Activated naive CD8-positive, alpha-beta T cell treated with anti-CD3 and anti-CD28 coated beads, Interleukin-2, amount 50 U/mL, for 24 hours (primary cell): ENCODE measurements around the gene HAGHL.
"Not testable (repeated sequence)": the region's sequence is repeated elsewhere in the genome, so short reads cannot be mapped to it uniquely, and the experiment has no call there.

ENCODE experiments used
- ATAC-seq: fragments of 150-1000 bp; cut with Tn5 transposase; one replicate; pipeline ENCODE4 v1.10.0; 2021
- DNase-seq: peaks from one replicate; pipeline ENCODE4 v3.0.0; 2021
- H3K27ac Mint-ChIP-seq: one replicate; pipeline ENCODE4 v1.8.0; 2021; ENCODE audit warnings: mild to moderate bottlenecking, mixed read lengths
- H3K27me3 Mint-ChIP-seq: one replicate; pipeline ENCODE4 v1.8.0; 2021; ENCODE audit warnings: mixed read lengths
- H3K36me3 Mint-ChIP-seq: one replicate; pipeline ENCODE4 v1.8.0; 2021; ENCODE audit warnings: low read depth, mixed read lengths
- H3K4me1 Mint-ChIP-seq: one replicate; pipeline ENCODE4 v1.8.0; 2021; ENCODE audit warnings: mixed read lengths
- H3K4me3 Mint-ChIP-seq: one replicate; pipeline ENCODE4 v1.8.0; 2021; ENCODE audit warnings: mild to moderate bottlenecking, moderate library complexity, mixed read lengths
- H3K9me3 Mint-ChIP-seq: one replicate; pipeline ENCODE4 v1.8.0; 2021; ENCODE audit warnings: mixed read lengths

The HAGHL gene

DNA sequence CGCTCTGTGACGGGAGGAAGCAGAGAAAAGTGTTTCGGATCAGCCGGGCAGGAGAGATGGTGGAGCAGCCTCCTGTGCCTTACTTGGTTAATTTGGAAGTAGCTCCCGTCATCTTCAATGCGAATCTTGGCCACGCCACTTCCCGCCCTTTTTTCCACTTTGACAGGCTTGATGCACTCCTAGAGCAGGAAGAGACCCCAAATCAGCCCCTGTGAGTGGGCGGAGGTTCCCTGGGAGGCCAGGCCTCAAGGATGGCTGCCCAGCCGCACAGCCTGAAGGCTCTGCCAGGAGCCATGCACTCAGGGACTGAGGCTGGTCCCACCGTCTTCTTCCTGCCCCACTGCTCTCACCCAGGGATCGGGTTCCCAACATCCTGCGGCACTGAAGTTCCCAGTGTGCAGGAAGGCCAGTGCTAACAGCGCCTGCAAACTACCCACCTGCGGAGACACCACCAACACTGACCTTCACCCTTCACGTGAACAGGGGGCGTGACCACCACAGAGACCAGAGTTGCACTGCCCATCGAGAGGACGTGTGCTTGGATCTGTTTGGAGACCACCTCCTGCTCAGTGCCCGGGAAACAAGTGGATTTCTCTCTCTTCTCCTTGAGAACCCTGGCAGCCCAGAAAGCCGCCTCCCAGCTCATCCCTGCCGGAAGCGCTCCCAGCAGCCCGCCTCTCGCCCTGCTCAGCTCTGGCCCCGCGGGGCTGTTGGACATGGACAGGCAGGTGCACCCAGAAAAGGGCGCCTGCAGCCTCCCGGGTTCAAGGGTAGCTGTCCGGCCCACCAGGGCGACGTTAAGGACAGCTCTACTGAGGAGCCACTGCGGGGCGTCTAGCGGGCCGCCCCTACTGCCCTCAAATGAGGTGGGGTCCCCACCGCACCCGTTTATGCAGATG lies 12.9 kb downstream of the HAGHL start:
- Mint-ChIP-seq H3K9me3 (no peaks in the 10 kb centered on the region), H3K4me1 (peaks cover 28% of the 10 kb centered on the region), H3K27ac (peak overlapping the region; percentile 46), H3K36me3 (peaks cover 8% of the 10 kb centered on the region), H3K4me3 (peak overlapping the region; percentile 78), H3K27me3 (no peaks in the 10 kb centered on the region)
- DNase-seq (no peak), ATAC-seq (no peak)

GRCh38 chr16:740459-740763 lies 13.5 kb downstream of the HAGHL start:
- ATAC-seq (no peak), DNase-seq (no peak)
- Mint-ChIP-seq H3K36me3 (peaks cover 4% of the 10 kb centered on the region), H3K27me3 (no peaks in the 10 kb centered on the region), H3K9me3 (no peaks in the 10 kb centered on the region), H3K27ac (peak overlapping the region; percentile 46), H3K4me3 (peak overlapping the region; percentile 78), H3K4me1 (peaks cover 24% of the 10 kb centered on the region)

GRCh38 chr16:740764-741505 lies 14.0 kb downstream of the HAGHL start, which contains the start of gene CIAO3:
TSS of gene CIAO3 (minus strand) at chr16:740997. CDS start at chr16:740985, 12 bp downstream.
- H3K4me3 Mint-ChIP-seq = peak within 1 kb of the TSS; percentile 79
- ATAC-seq = peak; percentile 80
- peak within 1 kb of the TSS; percentile 56 for H3K27ac Mint-ChIP-seq
- peaks cover 4% of the 10 kb centered on the region for H3K36me3 Mint-ChIP-seq
- no peaks in the 10 kb centered on the region for H3K27me3 Mint-ChIP-seq
- H3K9me3 Mint-ChIP-seq = no peaks in the 10 kb centered on the region
- H3K4me1 Mint-ChIP-seq = peaks cover 19% of the 10 kb centered on the region
- DNase-seq = peak; percentile 95

DNA sequence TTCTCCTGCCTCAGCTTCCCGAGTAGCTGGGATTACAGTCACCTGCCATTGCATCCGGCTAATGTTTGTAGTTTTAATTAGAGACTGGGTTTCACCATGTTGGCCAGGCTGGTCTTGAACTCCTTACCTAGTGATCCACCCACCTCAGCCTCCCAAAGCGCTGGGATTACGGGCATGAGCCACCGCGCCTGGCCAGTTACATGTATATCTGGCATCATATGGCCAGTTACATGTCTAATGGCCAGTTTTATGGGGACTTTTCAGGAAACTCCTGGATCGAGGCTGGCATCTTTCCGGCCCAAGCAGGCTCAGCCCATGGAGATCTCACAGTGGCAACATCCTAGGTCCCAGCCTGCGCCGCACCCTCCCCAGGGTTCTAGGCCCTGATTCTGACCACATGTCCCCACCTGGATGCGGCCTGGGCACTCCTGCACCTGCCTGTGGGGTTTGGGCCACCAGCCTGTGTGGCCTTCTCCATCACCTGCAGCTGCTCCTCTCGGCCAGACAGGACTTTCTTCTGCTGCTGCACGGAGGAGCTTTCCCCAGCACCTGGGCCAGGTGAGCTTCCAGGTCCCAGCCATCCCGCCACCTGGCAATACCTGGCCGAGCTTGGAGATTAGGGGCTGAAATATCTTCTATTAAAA lies 15.2 kb downstream of the HAGHL start:
- peaks cover 2% of the 10 kb centered on the region for H3K36me3 Mint-ChIP-seq
- peak overlapping the region; percentile 79 for H3K4me3 Mint-ChIP-seq
- DNase-seq (no peak), ATAC-seq (no peak)
- H3K4me1 Mint-ChIP-seq = peaks cover 14% of the 10 kb centered on the region
- H3K27ac Mint-ChIP-seq = no peak overlapping the region
- no peaks in the 10 kb centered on the region for H3K27me3 Mint-ChIP-seq
- H3K9me3 Mint-ChIP-seq = no peaks in the 10 kb centered on the region

GRCh38 chr16:742894-743293 lies 16.0 kb downstream of the HAGHL start:
- H3K4me1 Mint-ChIP-seq = peaks cover 14% of the 10 kb centered on the region
- not testable (repeated sequence) for H3K27me3 Mint-ChIP-seq, DNase-seq, H3K36me3 Mint-ChIP-seq, H3K4me3 Mint-ChIP-seq, H3K27ac Mint-ChIP-seq, H3K9me3 Mint-ChIP-seq, ATAC-seq

- Mint-ChIP-seq H3K27me3 (no peaks in the 10 kb centered on the region), H3K36me3 (no peaks in the 10 kb centered on the region), H3K4me1 (peaks cover 11% of the 10 kb centered on the region), H3K4me3 (no peak overlapping the region), H3K9me3 (no peaks in the 10 kb centered on the region), H3K27ac (no peak overlapping the region)
- ATAC-seq = no peak
- DNase-seq = no peak
These were observed 17.0 kb downstream of the HAGHL start for GRCh38 chr16:743794-744500.

GRCh38 chr16:745739-746138 lies 18.8 kb downstream of the HAGHL start:
- Mint-ChIP-seq H3K27ac (no peak overlapping the region), H3K4me3 (no peak overlapping the region), H3K27me3 (no peaks in the 10 kb centered on the region), H3K36me3 (no peaks in the 10 kb centered on the region), H3K4me1 (peaks cover 2% of the 10 kb centered on the region), H3K9me3 (no peaks in the 10 kb centered on the region)
- DNase-seq (no peak), ATAC-seq (peak; percentile 37)

DNA sequence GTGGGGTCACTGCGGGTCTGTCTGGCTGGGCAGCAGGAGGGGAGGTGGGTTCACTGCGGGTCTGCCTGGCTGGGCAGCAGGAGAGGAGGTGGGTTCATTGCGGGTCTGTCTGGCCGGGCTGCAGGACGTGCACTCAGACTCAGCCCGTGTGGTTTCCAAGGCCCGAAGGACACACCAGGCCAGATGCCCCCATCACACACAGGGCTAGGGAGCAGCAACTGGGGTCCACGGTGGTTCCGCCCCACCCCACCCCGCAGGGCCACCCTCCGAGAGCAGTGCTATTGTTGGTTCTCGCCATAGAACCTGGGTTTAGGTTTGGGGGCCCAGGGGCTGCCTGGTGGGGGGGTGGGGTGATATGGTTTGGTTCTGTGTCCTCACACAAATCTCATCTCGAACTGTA lies 19.7 kb downstream of the HAGHL start:
- no peaks in the 10 kb centered on the region for H3K9me3 Mint-ChIP-seq
- H3K27me3 Mint-ChIP-seq = no peaks in the 10 kb centered on the region
- ATAC-seq = no peak
- no peaks in the 10 kb centered on the region for H3K4me1 Mint-ChIP-seq
- H3K36me3 Mint-ChIP-seq = no peaks in the 10 kb centered on the region
- H3K4me3 Mint-ChIP-seq = no peak overlapping the region
- H3K27ac Mint-ChIP-seq = no peak overlapping the region
- no peak for DNase-seq

GRCh38 chr16:747978-748746 lies 21.3 kb downstream of the HAGHL start:
- ATAC-seq = no peak
- Mint-ChIP-seq H3K27ac (no peak overlapping the region), H3K4me1 (no peaks in the 10 kb centered on the region), H3K36me3 (no peaks in the 10 kb centered on the region), H3K9me3 (no peaks in the 10 kb centered on the region), H3K27me3 (no peaks in the 10 kb centered on the region), H3K4me3 (no peak overlapping the region)
- no peak for DNase-seq

DNA sequence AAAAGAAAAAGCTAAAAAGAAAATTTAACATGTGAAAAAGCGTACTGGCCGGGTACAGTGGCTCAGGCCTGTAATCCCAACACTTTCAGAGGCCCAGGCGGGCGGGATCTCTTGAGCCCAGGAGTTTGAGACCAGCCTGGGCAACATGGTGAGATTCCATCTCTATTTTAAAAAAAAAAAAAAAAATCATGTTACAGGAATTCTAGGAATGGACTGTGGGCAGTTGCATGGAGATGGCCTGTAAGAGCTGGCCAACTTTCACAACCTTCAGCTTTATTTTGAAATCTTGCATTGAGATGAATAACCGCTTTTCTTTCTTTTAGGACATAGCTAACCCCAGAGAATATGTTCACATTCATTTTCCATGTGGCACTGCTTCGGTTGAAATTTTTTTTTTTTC lies 22.1 kb downstream of the HAGHL start:
- no peaks in the 10 kb centered on the region for H3K9me3 Mint-ChIP-seq
- H3K4me1 Mint-ChIP-seq = no peaks in the 10 kb centered on the region
- H3K27me3 Mint-ChIP-seq = no peaks in the 10 kb centered on the region
- no peaks in the 10 kb centered on the region for H3K36me3 Mint-ChIP-seq
- no peak for DNase-seq
- H3K27ac Mint-ChIP-seq = no peak overlapping the region
- ATAC-seq = no peak
- H3K4me3 Mint-ChIP-seq = no peak overlapping the region

GRCh38 chr16:750485-750884 lies 23.6 kb downstream of the HAGHL start:
- H3K4me1 Mint-ChIP-seq = no peaks in the 10 kb centered on the region
- no peak for DNase-seq
- no peak for ATAC-seq
- H3K4me3 Mint-ChIP-seq = no peak overlapping the region
- H3K27ac Mint-ChIP-seq = no peak overlapping the region
- no peaks in the 10 kb centered on the region for H3K9me3 Mint-ChIP-seq
- no peaks in the 10 kb centered on the region for H3K27me3 Mint-ChIP-seq
- no peaks in the 10 kb centered on the region for H3K36me3 Mint-ChIP-seq

DNA sequence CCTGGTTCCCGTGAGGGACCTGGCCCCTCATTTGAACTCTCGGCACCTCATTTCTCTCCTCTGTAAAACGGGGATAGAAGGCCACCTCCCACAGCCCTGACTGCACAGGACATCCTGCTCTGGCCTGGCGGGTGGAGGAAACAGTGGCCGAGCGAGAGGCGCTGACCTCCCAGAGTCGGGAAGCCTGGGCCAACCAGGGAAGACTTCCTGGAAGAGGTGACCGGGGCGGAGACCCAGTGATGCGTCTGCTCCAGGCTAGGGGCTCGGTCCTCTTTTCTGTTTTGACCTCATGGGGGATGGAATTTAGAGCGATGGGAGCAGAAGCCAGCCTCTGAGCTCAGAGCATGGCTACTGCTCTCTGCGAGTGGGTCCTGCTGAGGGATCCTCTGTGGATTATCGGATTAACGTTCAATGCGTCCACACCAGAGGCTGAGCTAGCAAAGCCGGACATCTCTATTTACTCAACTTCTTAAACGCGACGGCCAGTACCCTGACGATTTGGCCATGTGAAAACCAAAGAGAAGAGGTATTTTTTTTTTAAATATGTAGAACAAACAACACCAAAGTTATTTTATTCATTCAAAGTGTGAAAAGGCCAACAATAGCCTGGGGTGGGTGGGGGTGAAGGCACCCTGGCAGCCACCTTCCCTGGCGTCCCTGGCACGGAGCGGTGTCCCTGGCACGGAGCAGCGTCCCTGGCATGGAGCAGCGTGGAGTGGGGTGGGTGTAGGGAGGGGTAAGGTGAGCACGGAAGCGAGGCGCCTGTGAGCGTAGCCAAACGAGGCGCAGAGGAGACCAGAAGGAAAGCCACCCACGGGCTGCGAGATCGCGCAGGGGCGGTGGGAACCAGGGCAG lies 24.5 kb downstream of the HAGHL start:
- Mint-ChIP-seq H3K36me3 (no peaks in the 10 kb centered on the region), H3K9me3 (no peaks in the 10 kb centered on the region), H3K27me3 (no peaks in the 10 kb centered on the region), H3K27ac (no peak overlapping the region), H3K4me1 (no peaks in the 10 kb centered on the region), H3K4me3 (no peak overlapping the region)
- DNase-seq (no peak), ATAC-seq (no peak)

DNA sequence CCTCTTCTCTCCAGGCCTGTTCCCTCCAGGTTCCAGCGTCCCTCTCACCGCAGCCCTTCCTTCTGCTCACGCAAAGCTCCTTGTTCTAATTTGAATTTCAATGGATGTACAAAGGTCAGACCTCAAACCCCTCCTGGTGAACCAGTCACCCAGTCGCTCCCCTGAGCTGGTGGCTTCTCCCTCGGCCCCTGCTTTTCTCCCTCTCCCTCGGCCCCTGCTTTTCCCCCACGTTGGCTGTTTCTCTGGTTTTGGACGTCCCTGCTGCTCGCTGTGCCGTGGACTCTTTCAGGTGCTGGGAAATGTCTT lies 25.1 kb downstream of the HAGHL start:
- H3K4me3 Mint-ChIP-seq = no peak overlapping the region
- H3K27me3 Mint-ChIP-seq = no peaks in the 10 kb centered on the region
- H3K9me3 Mint-ChIP-seq = no peaks in the 10 kb centered on the region
- ATAC-seq (no peak), DNase-seq (no peak)
- no peak overlapping the region for H3K27ac Mint-ChIP-seq
- no peaks in the 10 kb centered on the region for H3K36me3 Mint-ChIP-seq
- H3K4me1 Mint-ChIP-seq = no peaks in the 10 kb centered on the region
